GM21825 (cell line): ENCODE data around the gene ARHGAP24.

Experiments used
- ATAC-seq: cut with Tn5 transposase; IDR thresholded peaks from one replicate; pipeline ENCODE4 v1.9.1; 2021; ENCODE audit warnings: mild to moderate bottlenecking, moderate library complexity; ENCODE audit not compliant: unreplicated experiment

ARHGAP24 gene

DNA sequence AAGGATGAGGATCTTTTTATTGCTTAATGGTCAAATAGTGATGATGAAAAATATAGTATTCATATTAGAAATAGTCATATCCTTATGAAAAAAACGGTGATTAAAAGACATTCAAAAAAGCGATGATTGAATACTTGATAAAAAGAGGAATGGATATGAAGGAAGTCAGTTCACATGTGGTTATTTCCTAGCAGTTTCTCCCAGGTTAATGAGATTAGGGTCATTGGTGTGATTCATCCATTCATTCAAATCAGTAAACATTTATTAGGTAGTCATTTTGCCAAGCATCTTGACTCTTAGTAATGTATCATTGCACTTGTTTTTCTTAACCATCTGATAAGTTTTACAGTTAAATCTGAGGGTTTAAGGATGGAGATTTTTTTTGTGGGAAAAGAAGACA, 294.1 kb downstream of the ARHGAP24 start:
- ATAC-seq: no peak

DNA sequence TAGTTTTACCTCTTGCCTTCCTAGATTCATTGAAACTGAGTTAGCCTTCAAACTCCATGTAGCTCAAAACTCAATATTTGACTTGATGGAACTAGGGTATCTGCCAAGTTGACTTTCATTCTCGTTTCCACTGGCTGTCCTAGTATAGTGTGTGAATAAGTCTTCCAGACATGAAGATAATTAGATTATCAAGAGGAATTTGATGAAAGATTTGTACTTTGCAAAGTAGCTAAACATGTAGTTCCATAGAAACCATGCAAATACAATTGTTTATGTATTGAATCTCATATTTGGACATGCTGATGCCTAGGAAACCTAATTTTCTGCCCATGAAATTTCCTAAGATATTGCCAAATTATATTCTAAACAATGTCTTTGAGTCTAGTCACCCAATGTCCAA, 297.5 kb downstream of the ARHGAP24 start:
- ATAC-seq: no peak

DNA sequence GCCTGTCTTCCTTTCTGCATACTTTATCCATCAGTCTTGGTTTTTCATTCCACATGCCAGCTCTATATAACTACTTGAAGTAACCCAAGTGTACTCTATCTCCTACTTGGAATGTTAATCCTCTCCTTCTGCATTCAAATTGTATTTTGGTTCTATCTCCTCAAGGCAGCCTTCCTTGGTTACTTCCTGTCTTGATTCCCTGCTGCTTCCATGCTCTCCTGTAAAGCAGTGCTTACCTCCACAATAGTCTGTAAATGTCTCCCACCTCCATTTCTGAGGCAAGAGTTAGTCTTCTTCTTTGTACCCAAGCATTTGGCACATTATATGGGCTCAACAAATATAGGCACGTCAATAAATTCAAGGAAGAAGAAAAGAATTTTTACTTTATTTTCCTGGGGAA, 298.4 kb downstream of the ARHGAP24 start:
- no peak for ATAC-seq

DNA sequence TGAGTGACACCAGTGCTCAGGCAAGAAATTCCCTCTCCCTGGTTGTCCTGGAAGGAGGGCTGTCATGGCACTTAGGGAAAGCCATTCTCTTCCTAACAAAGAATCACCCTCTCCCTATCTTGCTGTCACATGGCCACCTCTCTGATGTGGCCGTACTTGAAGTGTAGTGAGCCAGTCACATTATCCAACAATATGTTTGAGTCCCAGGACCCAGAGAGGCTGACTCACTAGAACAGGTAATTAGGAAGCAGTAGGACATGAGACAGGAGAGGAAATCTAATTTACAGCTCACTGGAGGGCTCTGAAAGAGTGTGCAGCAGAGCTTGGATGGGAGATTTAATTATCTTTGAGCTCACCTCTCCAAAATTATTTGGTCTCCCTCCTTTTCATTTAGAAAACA, 299.1 kb downstream of the ARHGAP24 start:
- ATAC-seq: no peak

DNA sequence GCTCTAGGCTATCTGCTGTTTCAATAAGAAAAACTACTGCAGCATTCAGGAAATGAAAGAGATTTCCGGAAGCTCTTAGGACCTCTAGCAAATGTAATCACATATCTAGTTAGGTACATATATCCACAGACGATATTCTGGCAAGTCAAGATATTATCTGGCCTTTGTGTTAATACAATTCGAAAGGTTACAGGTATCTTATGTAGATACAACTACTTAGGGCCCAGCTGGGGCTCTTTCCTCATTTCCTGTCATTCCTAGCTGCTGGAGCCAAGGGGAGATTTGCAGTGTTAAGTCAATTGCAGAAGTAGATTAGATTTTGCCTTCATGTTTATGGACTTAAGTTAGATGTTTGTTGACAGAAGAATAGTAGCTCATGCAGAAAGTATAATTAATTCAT, 299.5 kb downstream of the ARHGAP24 start:
- ATAC-seq: no peak

DNA sequence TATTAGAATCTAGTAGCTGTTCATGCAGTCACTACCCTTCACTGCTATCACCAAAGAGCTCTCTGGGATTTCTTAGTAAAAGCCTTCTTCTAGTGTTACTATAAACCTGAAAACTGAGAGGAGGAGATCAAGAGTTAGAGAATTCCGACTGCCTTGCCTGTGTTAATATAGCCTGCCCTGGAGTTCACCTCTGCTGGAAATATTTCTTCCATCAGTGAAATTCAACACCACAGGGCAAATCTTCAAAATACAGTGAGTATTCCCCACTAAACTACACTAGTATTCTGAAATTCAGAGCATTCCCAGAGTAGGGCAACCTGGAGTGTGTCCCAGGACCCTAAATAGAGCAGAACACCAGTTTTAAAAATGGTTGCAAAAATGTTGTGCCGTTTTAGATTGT, 301.1 kb downstream of the ARHGAP24 start:
- no peak for ATAC-seq

DNA sequence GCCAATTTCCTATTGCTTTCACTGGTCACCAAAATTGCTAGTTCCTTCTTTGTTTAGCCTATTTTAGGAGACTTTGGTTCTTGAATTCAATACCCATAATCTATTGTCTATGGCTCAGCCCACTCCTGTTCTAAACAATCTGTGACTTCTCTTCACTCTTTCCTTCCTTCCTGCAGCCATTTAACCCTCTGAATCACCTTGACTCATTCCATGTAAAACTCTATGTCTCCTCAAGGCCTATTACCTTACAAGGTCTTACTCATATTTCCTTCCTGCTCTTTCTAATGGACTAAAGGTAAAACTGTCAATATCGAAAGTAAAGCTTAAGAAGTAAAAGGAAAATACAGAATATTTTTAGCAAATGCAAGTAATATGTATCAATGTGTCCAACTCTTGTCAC, 301.6 kb downstream of the ARHGAP24 start:
- ATAC-seq: no peak

DNA sequence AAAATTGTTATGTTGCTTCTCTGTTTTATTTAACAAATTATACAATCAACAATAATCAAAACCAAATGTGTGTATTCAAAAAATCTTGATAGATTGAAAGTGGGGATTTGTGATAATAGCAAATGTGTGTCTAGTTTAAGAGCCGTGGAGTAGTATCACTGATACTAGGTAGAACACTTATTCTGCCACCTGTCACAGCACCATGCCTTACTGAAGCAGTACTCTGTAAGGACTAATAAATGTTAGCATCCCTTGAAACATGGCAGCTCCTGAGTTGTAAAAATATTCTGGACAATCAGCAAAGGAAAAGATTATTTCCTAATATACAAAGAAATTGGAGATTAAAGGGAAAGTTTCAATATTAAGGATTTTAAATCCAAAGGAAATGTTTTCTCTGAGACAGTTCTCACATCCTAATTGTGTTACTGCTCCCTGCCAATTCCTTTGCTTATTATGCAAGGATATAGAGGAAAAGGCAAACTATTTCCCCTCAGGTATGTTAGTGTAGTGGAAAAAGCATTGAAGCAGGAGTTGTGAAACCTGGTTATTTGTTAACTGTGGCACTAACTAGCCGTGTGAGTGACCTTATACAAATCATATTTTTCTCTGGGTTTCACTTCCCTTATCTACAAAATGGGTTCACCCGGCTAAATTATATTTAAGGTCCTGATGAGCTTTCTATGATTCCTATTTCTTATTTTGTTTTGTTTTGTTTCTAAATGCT, 303.1 kb downstream of the ARHGAP24 start:
- ATAC-seq: peak; percentile 79

DNA sequence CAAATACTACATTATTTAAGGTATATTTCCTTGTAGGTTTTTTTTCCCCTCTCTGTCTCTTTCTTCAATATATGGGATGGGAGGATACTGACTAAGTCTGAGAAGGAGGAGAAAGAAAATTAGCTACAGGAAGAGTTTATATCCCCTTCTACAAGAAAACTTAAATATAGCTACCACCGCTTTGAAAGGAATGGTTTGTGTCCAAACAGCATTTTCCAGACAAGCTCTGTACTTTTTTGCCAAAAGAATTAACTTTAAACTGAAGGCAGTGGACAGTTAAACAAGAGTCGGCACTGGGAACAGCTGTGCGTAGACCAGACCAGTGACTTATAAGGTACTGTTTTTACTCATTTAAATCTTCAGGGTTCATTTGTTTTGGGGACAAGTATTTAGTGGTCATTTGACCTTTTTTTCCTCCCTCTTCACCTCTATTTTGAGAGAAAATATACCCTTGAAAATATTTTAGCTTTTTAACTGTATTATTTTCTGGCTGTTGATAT, 303.7 kb downstream of the ARHGAP24 start:
- peak; percentile 75 for ATAC-seq

DNA sequence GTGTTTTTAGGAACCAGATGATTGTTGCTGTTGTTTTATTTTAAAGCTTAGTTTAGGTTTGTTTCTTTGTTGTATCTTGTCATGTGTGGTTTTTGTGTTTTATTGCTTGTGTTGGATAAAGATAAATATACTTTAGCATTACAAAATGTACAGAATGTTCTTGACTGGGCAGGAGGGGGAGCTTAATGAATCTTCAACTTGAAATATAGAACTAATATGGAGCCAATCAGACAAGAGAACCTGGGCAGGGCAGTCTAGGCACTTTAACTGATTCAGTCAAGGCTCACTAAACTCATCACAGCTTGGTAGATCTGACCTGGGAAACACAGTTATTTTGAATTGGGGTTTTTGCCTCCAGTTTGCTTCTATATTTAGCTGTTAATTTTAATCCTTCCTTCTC, 304.2 kb downstream of the ARHGAP24 start:
- peak; percentile 22 for ATAC-seq

DNA sequence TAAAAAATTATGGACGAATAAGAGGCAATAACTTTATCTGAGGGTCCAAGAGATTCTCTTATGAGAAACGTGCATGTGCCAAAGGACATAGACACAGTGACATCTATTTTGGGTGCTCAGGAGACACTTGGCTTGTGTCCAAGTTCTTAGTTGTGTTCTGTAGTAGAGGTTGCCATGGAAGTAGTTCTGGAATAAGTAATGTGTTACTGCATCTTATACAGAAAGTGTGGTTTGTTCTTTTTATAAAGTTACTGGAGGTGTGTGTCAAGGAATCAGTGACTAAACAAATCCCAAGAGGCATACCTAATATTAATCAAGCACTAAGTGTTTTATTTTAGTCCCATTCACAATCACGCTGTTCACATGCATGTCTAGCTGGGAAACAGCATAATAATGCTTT, 305.7 kb downstream of the ARHGAP24 start:
- ATAC-seq: peak; percentile 27

DNA sequence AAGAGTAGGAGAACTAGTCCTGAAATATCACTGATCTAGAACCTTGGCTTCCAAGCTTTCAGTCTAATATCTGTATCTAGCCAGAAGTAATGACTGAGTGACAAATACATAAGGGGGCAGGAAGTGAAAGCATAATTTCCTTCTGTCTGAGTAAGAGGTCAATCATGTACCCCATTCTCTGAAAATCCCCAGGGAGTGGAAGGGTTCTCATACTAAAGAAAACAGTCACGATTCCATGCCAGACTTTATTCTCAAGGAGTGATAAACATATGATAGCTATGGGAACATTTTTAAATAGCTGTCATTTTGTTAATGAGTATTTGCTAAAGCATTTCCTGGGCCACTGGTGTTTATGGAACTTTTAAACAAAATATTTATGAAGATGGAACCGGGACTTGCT, 308.5 kb downstream of the ARHGAP24 start:
- ATAC-seq: no peak

DNA sequence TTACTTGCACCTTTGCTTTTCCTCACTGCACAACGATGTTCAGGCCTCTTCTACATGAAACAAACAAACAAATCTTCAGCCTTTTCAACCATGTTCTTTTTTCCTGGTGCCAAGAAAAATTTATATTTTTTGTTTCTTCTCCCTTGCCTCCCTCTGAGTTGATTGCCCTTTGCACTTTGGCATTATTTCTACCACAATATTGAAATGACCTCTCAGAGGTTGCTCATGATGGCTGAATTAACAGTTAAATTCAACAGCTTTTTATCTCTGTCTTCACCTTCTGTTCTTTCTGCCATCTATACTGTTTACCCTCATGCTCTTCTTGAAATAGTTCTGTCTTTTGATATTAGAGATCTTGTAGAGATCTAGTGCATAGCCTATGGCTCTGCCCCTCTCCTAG, 308.9 kb downstream of the ARHGAP24 start:
- no peak for ATAC-seq

DNA sequence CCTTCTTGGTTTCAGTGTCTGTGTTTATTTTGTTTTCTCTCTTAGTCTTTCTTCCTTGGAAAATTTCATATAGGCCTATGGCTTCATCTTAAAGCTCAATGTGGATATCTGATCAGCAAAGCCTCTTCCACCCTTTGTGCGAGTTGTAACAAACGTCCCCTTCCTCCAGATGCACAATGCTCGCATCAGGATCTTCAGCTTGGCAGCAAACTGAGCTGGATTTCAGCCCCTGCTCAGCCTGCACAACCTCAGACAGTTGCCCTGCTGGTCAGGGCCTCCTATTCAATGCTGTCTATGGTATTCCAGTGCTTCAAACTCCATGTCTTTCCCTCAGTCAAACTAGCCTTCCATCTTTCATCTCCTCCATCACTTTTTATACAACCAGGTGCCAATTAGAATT, 309.4 kb downstream of the ARHGAP24 start:
- no peak for ATAC-seq

DNA sequence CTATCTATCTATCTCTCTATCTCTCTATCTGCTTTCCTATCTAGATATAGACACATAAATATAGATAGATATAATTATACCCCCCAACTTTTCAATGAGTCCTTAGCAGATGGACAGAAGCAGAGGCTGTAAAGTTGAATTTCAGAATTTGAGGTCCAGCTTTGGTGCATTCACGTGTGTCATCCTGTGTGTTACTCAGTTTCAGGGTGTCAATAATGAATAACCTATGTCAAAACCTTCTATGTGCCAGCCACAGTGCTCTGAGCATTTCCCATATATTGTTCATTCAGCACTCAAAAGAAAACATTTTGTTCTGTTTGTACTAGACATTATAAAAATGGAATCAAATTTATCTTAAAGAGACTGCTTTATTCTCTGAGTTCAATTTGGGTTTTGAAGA, 310.0 kb downstream of the ARHGAP24 start:
- peak; percentile 46 for ATAC-seq

DNA sequence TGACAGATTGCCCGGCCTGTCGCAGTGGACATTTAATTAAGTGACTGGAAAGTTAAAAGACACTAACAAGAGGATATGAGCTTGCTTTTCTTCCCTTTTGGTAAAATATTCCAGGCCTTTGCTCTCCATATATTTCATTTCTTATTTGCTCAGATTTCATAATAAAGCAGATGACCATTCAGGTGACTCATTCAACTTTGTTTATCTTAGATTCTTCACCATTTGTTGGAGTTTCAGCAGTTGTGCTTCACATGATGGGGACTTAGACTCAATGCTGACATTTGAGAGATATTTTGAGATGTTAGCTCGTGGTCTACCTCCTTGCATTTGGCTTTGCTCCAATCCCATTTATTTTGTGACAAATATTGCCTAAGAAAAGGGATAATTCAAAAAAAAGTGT, 312.2 kb downstream of the ARHGAP24 start:
- ATAC-seq: no peak

DNA sequence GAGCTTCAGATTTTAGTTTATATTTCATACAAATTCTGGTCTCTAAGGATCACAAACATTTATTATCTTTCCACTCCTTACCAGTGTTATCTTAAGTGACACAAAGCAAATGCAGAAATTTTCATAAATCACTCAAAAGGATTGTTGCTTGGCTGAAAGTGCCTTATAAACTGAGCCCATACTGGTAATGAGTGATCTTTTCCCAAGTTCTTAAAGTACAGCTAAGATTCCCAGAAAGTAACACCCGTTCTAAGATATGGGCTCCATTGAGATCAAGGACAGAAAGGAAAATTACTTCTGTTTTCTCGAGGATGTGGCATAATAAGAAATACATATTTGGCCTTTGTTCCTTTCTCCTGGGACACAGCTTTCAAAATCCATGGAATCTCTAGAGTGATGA, 313.7 kb downstream of the ARHGAP24 start:
- ATAC-seq: no peak

DNA sequence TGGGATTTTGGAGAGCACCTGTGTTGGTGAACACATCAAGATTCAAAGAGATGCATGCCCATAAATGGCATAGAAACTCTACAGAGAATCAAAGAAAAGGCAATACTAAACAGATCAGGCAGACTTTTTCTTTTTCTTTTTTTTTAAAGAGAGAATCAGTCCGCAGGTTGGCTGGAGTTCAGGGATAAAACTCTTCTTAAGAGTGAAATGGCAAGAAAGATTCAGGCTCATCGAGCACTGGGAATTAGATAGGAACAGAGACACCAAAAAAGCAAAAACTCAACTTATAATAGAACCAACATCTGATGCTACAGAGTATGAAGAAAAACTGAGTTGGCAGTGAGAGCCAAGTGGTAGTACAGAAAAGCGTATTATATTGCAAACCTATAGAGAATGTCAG, 314.3 kb downstream of the ARHGAP24 start:
- ATAC-seq: no peak

DNA sequence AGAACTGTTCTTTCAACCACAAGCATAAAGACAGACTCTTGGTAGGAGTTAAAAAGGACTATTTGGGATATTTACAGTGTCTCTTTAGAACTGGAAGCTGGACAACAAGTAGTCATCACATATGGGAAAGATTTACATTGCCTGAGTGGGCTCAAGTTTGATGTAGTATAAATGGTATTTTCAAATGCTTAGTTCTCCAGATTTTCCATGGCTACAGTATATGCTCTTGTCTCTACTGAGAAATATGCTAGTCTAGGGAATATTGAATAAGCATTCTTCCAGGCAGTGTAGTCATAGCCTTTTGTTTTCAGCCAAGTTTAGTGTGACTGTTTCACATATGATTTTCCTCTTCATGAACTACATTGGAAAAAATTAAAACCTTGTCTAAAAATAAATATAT, 315.6 kb downstream of the ARHGAP24 start:
- ATAC-seq: no peak

DNA sequence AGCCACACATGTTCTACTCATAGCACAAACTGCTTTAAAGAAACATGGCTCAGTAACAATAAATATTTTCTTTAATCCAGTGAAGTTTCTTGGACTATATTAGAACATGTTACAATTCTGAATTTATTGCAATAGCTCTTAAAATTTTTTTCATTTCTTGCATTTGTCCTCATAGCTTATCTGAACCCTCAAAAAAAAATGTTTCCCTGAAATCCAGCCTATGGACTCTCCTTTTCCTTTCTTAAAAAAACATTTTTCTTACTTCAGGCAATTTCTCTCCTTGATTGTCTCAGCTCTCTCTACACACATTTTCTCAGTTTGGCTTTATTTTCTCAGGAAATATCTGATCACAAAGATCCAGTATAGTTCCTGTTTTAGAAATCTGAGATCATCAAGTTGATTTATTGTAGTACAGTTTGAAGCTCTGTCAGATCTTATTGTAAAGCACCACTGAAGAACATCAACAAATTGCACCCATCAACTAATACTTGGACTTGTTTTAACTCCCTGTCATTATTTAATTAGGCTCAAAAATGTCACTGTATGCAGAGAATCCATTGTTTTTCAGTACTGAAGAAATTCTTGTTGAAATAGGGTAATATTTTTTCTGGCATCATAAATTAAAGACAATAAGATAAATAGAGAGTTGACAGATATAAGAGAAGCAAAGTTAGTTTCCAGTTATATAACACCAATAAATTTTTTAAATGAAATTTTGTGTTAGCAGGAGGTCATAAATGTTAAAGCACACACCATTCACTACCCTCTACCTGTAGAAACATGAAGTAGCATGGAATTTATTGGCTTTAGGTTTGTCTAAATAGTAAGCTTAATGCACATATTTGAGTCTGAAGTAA, 317.7 kb downstream of the ARHGAP24 start:
- no peak for ATAC-seq

DNA sequence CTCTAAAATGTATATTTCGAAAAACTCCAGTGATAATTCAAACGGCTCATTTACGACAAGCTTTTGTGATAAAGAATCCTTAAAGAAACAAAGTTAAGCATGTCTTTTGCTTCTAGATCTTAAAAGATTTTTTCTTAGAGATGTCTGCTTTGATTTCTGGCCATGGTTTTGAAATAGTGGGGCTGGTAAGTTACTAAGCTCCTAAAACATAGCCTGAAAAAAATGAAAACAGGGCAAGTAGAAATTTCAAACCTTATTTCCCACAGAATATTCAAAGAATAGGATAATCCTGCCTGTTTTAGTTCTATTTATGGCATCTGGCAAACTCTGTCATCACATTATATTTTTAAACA, 318.3 kb downstream of the ARHGAP24 start:
- ATAC-seq: no peak

DNA sequence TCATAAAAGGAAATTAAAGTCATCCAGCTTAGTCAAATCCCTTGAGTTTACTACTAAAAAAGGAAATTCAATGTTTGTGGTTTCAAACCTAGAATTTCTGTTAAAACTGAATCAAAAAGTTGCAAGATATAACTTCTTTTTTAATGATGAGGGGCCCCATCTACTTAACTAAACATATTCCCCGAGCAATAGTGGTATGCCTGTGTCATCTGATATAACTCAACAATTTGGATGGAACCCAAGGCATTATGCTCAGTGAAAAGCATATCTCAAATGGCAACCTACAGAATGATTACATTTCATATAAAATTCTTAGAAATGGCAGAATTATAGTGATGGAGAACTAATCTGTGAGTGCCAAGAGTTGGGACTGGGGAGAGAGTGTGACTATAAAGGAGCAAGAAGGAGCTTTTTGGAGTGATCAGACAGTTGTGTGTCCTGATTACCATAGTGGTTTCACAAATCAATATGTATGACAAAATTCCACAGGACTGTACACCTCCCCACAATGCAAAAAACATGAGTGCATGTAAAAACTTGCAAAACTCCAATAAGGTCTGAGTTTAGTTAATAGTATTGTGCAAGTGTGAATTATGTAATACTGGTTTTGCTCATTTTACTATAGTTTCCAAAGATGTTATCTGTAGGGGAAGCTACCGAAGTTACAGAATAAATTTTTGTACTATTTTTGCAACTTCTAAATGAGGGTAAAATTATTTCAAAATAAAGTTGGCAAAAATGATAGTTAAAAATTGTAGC, 323.2 kb downstream of the ARHGAP24 start:
- no peak for ATAC-seq
